ENCODE data around the gene FRS2.
"Not testable (repeated sequence)": the region's sequence is repeated elsewhere in the genome, so short reads cannot be mapped to it uniquely, and the experiment has no call there.

Gene FRS2

DNA sequence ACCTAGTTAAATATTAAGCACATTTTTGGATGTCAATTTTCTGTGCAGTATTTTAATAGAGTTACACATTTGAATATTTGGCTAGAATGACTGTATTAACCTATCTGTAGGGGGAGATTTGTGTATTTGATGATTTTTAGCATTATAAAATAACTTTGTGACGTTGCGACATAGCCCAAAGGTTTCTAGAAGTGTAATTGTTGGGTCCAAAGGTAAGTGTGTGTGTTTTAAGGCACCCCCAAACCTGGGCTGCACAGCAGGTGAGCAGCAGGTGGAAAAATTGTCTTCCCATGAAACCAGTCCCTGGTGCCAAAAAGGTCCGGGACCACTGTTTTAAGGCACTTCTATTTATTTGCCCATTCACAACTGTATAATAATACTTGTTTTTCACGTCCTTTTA is 118.3 kb downstream of the FRS2 start:
- no peak for DNase-seq

DNA sequence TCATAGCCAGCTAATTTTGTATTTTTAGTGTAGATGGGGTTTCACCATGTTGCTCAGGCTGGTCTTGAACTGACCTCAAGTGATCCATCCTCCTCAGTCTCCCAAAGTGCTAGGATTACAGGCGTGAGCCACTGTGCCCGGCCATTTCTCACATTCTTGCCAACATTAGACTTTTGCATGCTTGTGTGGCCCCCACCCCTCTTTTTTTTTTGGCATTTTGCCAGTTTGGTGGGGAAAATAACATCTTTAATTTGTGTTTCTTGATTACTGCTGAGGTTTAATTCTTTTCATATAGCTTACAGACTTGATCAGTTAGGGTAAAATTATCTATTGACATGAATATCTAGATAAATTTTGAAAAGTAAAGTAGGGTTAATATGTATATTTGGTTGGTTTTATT is 118.9 kb downstream of the FRS2 start:
- DNase-seq, result no peak

- no peak for DNase-seq
Measured at GRCh38 chr12:69595689-69596088, 125.5 kb downstream of the FRS2 start.

- no peak for DNase-seq
Measured at GRCh38 chr12:69598174-69598753, 128.1 kb downstream of the FRS2 start.

- DNase-seq, result no peak
Measured at GRCh38 chr12:69600804-69601203, 130.6 kb downstream of the FRS2 start.

DNA sequence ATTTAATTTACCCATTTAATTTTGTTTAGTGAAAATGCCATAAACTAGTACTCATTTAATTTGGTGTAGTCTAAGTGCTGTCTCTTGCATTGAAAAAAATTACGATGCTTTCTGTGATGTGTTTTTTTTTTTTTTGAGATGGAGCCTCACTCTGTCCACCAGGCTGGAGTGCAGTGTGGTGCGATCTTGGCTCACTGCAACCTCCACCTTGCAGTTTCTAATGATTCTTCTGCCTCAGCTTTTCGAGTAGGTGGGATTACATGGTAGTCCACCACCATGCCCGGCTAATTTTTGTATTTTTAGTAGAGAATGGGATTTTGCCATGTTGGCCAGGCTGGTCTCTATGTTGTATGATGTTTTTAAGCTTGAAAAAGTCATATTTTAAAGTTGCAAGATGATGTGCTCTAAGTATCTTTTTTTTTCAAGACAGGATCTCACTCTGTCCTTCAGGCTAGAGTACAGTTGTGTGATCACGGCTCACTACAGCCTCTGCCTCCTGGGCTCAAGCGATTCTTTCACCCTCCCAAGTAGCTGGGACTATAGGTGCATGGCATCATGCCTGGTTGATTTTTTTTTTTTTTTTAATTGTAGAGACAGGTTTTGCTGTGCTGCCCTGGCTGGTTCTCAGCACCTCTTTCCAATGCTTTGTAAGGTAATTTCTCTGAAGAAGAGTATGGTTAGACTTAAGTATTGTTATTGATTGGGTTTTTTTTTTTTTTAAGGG is 131.9 kb downstream of the FRS2 start:
- no peak for DNase-seq

DNA sequence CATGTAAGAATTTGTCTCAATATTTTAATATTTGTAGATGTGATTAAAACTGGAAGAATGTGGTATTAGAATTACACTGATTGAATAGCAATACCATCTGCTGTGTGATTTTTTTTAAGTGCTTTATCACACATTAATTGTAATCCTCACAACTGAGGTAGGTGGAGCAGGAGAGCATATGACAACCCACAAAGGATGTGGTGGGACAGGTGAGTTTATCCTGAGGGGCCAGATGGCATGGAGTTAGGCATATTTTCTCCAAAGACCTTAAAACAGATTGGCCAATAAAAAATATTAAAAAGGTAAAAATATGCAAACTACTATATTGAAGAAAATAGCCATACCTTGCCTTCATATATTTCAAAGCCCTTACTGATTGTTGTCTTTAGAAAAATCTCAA is 132.8 kb downstream of the FRS2 start:
- DNase-seq, result no peak

- not testable (repeated sequence) for DNase-seq
Measured at GRCh38 chr12:69603556-69603955, 133.4 kb downstream of the FRS2 start.

DNA sequence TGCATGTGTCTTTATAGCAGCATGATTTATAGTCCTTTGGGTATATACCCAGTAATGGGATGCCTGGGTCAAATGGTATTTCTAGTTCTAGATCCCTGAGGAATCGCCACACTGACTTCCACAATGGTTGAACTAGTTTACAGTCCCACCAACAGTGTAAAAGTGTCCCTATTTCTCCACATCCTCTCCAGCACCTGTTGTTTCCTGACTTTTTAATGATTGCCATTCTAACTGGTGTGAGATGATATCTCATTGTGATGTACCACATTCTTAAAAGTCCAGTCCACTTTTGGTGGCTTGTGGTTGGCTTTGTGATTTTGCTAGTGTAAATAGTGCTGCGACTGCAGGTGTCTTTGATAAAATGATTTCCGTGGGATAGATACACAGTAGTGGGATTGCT is 134.1 kb downstream of the FRS2 start:
- DNase-seq, result not testable (repeated sequence)

- no peak for DNase-seq
Measured at GRCh38 chr12:69608114-69608513, 137.9 kb downstream of the FRS2 start.

GRCh38 chr12:69610126-69610525 is 139.9 kb downstream of the FRS2 start:
- no peak for DNase-seq

DNA sequence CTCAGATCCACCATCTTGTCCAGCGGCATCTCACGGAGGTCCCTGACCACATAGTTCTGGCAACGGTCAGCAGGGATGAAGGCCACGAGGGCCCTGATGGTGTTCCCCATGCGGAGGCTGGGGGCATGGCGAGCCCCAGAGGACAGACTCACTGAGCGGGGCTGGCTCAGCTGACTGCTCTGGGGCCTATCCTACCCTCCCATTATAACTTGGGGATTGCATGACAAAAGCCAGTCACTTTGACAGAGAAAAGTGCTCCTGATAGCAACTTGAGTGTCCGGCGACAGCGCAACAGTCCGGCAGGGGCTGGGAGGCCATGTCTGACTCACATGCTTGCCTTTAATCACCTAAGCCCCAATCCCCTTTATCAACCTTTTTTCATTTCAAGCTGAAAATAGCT is 140.5 kb downstream of the FRS2 start, which contains the start of gene LRRC10:
LRRC10 (minus strand) TSS at position 179 of the 400 bp plus-strand sequence; CDS start at position 110, 69 bp downstream.
- no peak for DNase-seq

DNA sequence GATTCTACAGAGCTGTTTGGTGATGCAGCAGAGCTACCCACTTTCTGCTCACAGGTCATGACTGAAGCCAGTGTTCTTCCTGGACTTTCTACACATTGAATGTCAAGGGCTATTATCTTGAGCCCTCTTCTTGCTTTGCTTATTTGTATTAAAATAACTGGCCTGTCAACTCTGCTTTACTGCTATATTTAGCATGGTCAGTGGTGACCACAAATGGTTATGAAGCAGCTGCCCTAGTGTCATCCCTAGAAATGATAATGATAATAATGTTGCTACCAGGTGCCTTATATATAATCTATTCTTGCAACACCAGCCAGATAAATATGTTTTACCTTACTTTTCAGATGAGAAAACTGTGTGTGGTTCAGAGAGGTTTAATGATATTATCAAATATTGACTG is 143.2 kb downstream of the FRS2 start:
- no peak for DNase-seq

DNA sequence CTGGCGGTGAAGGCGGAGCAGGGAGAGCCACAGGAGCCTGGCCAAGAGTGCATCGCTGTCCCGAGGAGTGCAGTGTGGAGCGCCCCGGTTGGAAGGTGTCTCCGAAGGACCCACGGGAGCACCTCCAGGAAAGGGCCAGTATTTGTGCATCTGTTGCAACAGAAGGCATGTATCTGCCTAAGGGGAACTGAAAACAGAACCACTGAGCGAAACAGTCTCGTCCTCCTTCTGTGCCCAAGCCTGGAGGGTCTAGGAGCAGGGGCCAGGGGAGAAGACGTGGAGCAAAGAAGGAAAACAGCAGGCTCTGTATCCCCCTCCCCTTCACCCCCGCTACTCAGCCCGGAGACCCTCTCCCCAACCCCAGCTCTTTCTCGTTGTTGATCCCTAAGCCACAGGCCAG is 145.8 kb downstream of the FRS2 start:
- no peak for DNase-seq

- no peak for DNase-seq
Measured at GRCh38 chr12:69619050-69619449, 148.9 kb downstream of the FRS2 start.

DNA sequence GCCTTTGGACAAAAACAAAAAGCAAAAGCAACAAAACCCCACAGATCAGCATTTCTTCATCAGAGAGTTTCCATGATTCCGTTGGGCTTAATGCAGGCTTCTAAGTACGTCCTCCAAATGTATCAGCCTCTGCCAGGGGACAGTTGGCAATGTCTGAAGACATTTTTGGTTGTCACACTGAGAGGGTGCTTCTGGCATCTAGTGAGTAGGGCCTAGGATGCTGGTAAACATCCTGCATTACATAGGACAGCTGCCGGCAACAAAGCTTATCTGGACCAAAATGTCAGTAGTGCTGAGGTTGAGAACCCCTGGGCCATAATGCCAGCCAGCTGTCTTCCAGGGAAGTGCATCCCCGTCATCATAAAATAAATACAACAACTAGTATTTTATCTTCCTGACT is 149.9 kb downstream of the FRS2 start:
- DNase-seq, result no peak

GRCh38 chr12:69620921-69621320 is 150.7 kb downstream of the FRS2 start:
- no peak for DNase-seq

DNA sequence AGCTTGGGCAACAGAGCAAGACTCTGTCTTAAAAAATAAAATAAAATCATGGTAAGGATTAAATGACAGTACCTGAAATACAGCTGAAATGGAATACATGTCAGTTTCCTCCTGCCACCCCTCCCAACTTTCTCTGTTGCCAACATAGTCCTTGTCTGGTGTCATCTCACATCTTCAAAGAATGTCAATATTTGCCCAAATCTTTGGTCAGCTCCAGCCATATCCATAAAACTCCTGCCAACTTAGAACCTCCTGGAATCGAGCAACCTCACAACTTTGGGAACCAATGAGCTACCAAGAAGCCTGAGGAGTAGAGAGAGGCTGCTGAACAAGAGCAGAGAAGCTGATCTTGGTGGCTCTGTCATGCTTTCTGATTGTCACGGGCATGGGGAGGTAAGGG is 151.4 kb downstream of the FRS2 start:
- DNase-seq, result no peak

DNA sequence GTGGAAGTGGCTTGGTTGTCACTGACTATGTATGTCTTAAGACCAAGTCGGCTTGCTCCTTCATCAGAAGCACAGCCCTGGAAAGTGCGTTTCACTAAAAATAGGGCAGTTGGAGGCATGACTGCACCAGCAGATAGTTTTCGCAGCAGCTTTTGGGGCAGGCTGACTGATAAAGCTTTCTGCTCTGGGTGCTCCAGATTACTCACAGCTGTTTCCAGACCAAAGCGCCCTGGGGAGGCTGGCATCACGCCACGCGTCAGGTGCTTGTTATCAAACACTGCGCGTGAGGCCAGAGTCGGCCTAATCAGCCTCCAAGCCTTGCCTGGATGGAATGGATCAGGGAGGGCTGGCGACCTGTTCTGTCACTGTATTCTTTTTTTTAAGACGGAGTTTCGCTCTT is 153.8 kb downstream of the FRS2 start:
- DNase-seq, result peak; percentile 69

- DNase-seq, result no peak
Measured at GRCh38 chr12:69627501-69627900, 157.3 kb downstream of the FRS2 start.

All from NCI-H1092 treated with DMSO at 0.1 percent for 48 hours (cell line).